Raji (cell line): ENCODE results near the gene BMPR1B.

ENCODE experiments used
- POLR2A ChIP-seq: IDR thresholded peaks from 2 replicates; pipeline ENCODE4 v1.6.1; 2011; ENCODE audit warnings: low read depth, low read length, control low read depth; ENCODE audit not compliant: insufficient read depth

BMPR1B gene

DNA sequence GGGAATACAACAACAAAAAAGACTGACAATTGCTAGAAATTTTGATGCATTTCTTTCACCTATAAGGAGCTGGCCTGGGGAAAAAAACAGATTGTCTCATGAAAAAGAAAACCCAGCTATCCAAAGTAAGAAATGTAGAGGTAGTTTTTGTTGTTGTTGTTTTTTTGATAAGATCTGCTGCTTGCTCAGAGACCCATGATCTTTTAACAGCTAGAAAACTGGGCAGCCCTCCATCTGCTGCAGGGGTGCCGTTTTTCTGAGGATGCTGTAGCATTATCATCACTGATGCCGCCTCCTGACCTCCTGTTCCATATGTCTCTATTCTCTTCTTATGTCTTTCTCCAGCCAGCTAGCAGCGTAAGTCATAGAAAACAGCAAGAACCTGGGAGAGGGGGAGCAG lies 98.3 kb downstream of the BMPR1B start:
- TF ChIP-seq POLR2A, result no peak

DNA sequence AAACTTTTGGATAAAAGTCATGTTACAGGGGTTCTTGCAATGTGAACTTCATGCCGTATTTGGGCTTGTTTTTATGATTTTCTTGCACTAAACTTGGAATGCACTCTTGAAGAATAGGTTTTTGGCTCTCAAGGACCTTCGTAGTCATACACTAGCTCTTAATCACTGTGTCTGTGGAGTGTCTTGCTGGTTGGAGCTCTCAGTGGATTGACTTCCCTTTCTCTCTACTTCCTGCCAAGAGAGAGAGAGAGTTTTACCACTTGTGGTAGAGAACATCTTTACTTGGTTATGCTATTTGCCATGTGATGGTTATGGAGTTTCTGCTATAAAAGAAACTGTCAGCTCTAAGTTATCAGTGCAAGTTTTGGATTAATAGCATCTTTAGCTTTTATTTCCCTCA lies 112.4 kb downstream of the BMPR1B start:
- no peak for TF ChIP-seq POLR2A

- no peak for TF ChIP-seq POLR2A
These were observed 114.0 kb downstream of the BMPR1B start for GRCh38 chr4:94871644-94872305.

DNA sequence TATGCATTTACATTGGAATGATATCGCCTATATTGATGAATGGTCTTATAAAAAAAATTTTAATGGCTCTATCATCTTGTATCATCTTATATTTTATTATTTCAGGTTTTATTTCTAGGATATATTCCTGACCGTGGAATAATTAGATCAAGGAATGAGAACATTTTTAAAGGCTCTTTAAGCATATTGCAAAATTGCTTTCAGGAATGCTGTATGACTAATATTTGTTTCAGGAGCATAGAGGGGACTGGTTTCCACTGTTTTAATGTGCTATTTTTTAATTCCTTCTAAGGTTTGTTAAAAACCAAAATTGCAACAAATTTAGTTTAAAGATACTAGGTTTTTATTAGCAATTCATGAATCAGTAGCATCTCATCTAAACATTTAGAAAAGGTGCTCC lies 120.2 kb downstream of the BMPR1B start:
- TF ChIP-seq POLR2A, result no peak

DNA sequence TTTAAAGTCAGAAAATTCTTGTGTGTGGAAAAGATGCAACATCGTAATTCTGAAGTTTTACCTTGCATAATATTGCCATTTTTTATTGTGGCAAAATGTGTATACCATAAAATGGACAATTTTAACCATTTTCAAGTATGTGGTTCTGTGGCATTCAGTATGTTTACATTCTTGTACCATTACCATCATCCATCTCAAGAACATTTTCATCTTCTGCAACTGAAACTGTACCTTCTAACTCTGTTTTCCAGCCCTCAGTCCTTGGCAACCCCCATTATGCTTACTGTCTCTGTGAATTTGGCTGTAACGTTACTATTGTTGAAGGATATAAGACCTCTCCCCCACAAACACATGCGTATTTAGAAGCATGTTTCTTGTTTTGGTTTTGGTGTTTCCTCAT lies 123.2 kb downstream of the BMPR1B start:
- TF ChIP-seq POLR2A, result no peak

DNA sequence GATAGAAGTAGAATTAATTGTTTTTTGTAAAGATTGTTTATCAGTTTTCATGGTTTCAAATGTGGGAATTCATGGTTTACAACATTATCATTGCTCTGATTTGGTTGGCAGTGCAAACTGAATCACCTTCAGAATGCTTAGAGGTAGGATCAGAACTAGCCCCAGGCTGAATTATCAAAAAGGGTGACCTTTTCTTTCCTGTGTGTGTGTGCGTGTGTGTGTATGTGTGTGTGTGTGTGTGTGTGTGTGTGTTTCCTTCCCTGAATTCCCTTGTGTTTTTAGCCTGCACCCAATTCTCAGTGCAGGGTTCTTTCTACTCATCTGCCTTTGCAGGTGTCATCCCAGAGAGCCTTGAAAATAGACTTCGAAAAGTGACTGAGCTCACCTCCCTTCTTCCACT lies 125.0 kb downstream of the BMPR1B start:
- no peak for TF ChIP-seq POLR2A

- no peak for TF ChIP-seq POLR2A
These were observed 129.3 kb downstream of the BMPR1B start for GRCh38 chr4:94887027-94887426.

GRCh38 chr4:94889523-94889922 lies 131.8 kb downstream of the BMPR1B start:
- TF ChIP-seq POLR2A, result no peak

DNA sequence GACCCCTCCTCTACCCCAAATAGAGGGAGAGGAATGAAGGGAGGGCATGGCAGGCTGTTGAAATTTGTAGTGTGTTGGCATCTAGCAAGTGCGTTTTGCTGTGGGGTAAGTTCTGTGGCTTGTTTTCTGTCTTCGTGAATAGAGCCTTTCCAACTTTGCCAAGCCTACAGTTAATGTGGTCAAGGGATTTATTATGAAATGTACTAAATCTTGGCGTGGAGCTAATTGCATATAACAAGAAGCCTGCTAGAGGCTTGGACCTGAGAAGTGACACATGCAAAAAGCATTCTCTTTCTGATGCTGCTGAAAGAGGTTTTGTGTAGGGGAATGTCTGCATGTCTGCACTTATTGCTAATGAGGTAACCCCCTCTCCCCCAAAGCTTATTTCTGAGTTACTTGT lies 132.2 kb downstream of the BMPR1B start:
- no peak for TF ChIP-seq POLR2A

GRCh38 chr4:94890579-94890978 lies 132.8 kb downstream of the BMPR1B start:
- no peak for TF ChIP-seq POLR2A

- no peak for TF ChIP-seq POLR2A
These were observed 134.3 kb downstream of the BMPR1B start for GRCh38 chr4:94892051-94892450.

DNA sequence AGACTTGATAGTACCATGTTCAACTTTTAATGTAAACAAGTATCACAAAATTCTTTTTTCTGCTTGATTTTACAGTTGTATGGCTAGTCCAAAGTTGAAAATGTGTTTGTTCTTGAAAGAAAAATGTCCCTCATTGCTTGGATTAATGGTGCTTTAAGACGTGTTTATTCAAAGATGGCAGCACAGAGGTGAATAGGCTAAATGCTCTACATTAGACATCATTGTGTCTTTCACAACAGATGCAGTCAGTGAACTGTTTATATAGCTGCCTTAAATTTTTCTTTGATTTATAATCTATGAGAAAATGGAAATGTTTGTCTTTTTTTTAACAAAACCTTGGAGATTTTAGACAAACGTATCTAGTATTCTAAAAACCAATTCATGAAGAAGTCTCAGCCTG lies 137.3 kb downstream of the BMPR1B start:
- no peak for TF ChIP-seq POLR2A

DNA sequence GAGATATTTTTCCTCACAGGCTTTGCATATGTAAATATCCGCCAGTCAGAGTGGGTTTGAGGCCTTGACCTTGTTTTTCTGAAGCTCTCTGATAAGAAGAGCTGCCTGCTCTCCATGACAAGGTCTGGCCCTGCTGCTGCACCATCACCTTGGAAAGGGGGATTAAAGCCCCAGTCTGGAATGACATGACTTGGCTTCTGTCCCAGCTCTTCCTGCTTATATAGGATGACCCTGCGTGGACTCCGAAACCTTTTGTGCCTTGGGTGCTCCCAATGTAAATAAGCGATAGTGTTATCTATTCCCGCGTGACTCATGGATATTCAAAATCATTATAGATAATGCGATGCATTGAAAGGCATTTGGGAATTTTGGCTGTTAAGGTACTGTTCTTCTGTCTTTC lies 139.3 kb downstream of the BMPR1B start:
- TF ChIP-seq POLR2A, result no peak

GRCh38 chr4:94905511-94905910 lies 147.8 kb downstream of the BMPR1B start:
- no peak for TF ChIP-seq POLR2A

DNA sequence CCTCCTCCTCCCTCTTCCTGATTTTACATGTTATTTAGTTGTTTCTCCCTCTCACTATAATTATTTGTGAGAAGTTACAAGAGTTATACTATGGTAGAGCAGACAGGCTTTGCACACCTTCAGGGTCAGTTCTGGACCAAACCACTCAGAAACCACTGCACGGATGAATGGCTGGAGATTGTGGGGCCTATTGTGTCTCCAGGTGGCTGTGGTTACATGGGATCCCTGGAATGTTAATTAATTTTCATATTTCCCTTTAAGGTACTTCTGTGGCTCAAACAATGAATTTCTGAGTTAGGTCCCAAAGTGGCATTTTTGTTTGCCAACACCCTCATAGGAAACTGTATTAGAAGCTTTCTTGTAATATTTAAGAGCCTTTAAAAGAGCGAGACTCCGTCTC lies 151.9 kb downstream of the BMPR1B start:
- no peak for TF ChIP-seq POLR2A

DNA sequence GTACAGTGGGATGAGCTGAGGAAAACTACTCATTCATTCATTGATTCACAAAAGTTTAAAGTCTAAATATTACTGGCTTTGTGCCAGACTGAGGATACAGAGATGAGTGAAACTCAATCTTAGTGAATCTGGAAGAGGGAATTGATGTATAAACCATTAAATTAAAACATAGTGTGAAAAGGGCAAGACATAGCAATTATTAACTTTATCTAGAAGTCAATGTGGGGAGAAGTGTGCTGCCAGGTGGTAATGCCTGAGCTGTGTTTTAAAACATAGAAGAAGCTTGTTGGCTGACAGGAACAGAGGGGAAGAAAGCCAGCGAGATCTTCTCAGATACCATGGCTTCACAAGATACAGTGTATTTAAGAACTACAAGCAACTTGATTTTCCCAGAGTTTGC lies 153.4 kb downstream of the BMPR1B start:
- no peak for TF ChIP-seq POLR2A

- no peak for TF ChIP-seq POLR2A
These were observed 154.9 kb downstream of the BMPR1B start for GRCh38 chr4:94912606-94913005.
